IPS-11a (cell line): ENCODE results near the gene PGM2L1.
"Not testable (repeated sequence)": the region's sequence is repeated elsewhere in the genome, so short reads cannot be mapped to it uniquely, and the experiment has no call there.

Experiments
- H3K4me3 ChIP-seq: one replicate; pipeline ENCODE4 v1.5.1; 2013; ENCODE audit warnings: low read depth, low read length, control low read depth

PGM2L1 gene

GRCh38 chr11:74341921-74342320, 56.3 kb downstream of the PGM2L1 start:
- no peak overlapping the region for H3K4me3 ChIP-seq

- no peak overlapping the region for H3K4me3 ChIP-seq
Observed at GRCh38 chr11:74339619-74340018, 58.6 kb downstream of the PGM2L1 start.

GRCh38 chr11:74338963-74339362, 59.3 kb downstream of the PGM2L1 start:
- no peak overlapping the region for H3K4me3 ChIP-seq

GRCh38 chr11:74333193-74333592, 65.0 kb downstream of the PGM2L1 start:
- no peak overlapping the region for H3K4me3 ChIP-seq

GRCh38 chr11:74332291-74332690, 65.9 kb downstream of the PGM2L1 start:
- no peak overlapping the region for H3K4me3 ChIP-seq

- not testable (repeated sequence) for H3K4me3 ChIP-seq
Observed at GRCh38 chr11:74331000-74331399, 67.2 kb downstream of the PGM2L1 start.

- no peak overlapping the region for H3K4me3 ChIP-seq
Observed at GRCh38 chr11:74330075-74330858, 68.0 kb downstream of the PGM2L1 start.

GRCh38 chr11:74327076-74327475, 71.2 kb downstream of the PGM2L1 start:
- H3K4me3 ChIP-seq = no peak overlapping the region

- H3K4me3 ChIP-seq = no peak overlapping the region
Observed at GRCh38 chr11:74326665-74327064, 71.6 kb downstream of the PGM2L1 start.

GRCh38 chr11:74325649-74326645, 72.3 kb downstream of the PGM2L1 start:
- no peak overlapping the region for H3K4me3 ChIP-seq

- H3K4me3 ChIP-seq = no peak overlapping the region
Observed at GRCh38 chr11:74322667-74323066, 75.6 kb downstream of the PGM2L1 start.

GRCh38 chr11:74321487-74322188, 76.6 kb downstream of the PGM2L1 start:
- H3K4me3 ChIP-seq = no peak overlapping the region

- no peak overlapping the region for H3K4me3 ChIP-seq
Observed at GRCh38 chr11:74320538-74320937, 77.7 kb downstream of the PGM2L1 start.

- no peak overlapping the region for H3K4me3 ChIP-seq
Observed at GRCh38 chr11:74319139-74319816, 79.0 kb downstream of the PGM2L1 start.

GRCh38 chr11:74318241-74318932, 79.8 kb downstream of the PGM2L1 start:
- no peak overlapping the region for H3K4me3 ChIP-seq

GRCh38 chr11:74316772-74317505, 81.3 kb downstream of the PGM2L1 start:
- H3K4me3 ChIP-seq = no peak overlapping the region

- no peak overlapping the region for H3K4me3 ChIP-seq
Observed at GRCh38 chr11:74312326-74312725, 85.9 kb downstream of the PGM2L1 start.

- H3K4me3 ChIP-seq = peak within 1 kb of the TSS; percentile 18
Observed at GRCh38 chr11:74311352-74311926, 86.8 kb downstream of the PGM2L1 start, which contains the start of gene P4HA3. TSS of gene P4HA3 (minus strand) at chr11:74311640. CDS start at chr11:74311611, 29 bp downstream.

GRCh38 chr11:74310857-74311256, 87.4 kb downstream of the PGM2L1 start:
- H3K4me3 ChIP-seq = no peak overlapping the region
